ENCODE measurements around the gene LRFN4.

Gene LRFN4

DNA sequence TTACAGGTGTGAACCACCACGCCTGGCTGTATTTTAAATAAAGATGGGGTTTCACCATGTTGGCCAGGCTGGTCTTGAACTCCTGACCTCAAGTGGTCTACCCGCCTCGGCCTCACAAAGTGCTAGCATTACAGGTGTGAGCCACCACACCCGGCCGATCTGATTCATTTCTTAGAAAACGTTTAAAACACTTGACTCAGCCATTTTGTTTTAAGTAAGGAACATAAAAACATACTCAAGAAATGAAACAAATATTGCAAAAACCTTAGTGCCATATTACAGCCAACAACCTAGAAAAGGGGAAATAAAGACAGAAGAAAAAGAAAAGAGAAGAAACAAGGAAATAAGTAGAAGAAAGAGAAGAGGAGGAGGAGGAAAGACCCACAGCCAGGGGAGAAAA is 17.4 kb downstream of the LRFN4 start:
- DNase-seq = no peak

DNA sequence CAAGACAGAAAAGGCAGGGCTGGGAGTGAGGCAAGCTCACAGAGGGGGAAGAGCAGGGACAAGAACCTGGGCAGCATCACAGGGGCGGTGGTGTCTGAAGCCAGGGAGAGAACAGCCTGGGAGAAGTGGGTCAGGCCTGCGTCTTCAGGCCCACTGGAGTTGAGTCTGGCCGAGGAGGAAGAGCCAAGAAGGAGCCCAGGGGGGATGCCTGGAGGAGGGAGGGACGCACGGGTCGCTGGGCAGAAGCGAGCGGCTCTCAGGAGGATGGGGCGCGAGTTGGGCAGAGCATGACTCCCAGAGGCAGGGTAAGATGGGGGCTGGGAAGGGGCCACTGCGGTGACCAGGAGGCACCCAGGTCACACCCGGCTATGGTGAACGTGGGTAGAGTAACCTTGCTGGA is 18.5 kb downstream of the LRFN4 start:
- DNase-seq = no peak

GRCh38 chr11:66877588-66878385 is 20.9 kb downstream of the LRFN4 start:
- DNase-seq = no peak

DNA sequence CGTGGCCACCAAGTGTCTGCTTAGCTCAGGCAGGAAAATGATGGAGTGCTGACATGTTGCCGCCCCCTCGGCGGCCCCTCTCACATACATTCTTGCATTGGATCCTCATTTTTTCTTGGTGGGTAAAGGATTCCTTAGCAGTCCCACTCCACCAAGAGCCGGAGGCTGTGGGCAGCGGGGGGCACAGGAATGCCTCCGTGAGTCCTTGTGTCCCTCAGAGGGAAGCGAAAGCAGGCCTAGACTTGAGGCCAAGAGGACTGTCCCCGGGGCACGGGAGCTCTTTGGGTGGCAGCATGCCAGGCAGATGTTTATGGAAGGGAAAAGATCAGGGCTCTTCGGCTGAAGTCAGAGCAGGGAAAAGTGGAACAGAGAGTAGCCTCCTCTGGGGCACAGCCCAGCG is 21.6 kb downstream of the LRFN4 start:
- no peak for DNase-seq

- no peak for DNase-seq
Measured at GRCh38 chr11:66879000-66879399, 22.1 kb downstream of the LRFN4 start.

DNA sequence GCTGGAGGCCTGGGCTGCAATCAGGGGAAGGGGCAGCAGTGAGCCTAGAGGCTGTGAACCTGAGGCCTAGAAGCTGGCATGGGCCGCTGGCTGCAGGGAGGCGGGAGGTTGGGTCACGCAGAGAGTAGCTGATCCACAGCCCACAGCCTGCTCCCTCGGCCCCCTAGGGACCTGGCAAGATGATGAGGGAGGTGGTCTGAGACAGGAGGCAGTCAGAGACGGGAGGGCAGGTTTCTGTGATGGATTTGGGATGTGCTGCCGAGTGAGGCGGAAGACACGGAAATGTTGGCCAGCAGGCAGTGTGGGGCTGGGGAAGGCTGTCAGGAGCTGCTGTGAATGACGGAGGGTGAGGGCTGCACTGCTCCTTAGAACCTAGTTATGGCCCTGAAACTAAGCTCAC is 22.7 kb downstream of the LRFN4 start:
- no peak for DNase-seq

DNA sequence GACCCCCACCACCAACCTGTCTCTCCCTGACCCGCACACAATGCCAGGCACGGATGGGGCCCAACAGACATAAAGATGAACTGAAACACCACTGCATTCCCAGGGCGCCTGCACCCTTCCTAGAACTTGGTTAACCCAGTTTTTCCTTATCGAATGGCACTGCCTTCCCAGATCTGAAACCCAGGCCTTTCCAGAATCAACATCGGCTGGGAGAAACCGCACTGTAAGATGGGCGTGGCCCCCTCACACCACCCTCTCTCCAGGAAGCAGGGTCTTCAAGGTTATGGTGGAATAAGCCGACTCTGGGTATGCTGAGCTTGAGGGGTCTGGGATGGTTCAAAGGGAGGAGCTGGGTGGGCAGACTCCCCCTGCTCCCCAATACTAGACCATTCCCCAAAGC is 23.1 kb downstream of the LRFN4 start:
- DNase-seq = no peak

DNA sequence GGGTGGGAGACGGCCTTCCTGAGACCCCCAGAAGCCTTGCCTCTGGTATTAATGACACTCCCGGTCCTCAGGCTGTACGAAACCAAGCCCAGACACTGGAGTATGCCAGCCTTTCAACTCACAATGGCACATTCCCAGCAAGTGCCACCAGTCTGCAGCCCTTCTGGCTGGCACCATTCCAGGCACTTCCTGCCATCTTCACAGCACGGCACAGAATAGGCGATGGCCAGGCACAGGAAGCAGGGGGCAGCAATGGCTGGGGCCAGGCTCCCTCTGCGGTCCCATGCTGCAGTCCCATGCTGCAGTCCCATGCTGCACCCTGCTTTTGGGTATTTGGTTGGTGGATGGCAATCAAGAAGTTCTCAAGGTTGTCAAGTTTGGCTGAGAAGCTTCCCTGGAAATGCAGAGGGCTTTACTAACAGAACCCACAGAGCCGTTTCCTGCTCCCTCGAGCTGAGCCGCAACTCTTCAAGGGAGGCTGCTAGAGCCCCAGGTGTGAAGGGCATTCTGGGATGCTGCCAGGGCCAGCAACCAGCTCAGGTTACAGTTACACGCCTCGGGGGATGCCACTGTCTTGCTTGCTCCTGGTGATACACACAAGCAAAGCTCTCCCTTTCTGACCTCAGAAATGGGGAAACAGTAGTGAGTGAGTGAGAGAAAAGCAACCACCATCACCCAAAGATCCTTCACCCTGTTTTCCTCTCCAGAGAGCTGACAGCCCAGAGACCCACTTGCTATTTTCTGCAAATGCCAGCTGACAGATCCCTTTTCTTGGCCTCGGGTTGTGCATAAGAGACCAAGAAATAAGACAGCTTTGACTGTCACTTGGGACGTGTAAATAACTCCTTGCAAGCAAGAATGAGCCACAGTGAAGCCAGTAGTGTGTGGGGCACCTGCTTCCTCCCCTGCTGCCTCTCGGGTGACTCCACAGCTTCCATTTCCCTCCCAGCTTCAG is 23.9 kb downstream of the LRFN4 start:
- no peak for DNase-seq

GRCh38 chr11:66881451-66881835 is 24.6 kb downstream of the LRFN4 start:
- DNase-seq = no peak

DNA sequence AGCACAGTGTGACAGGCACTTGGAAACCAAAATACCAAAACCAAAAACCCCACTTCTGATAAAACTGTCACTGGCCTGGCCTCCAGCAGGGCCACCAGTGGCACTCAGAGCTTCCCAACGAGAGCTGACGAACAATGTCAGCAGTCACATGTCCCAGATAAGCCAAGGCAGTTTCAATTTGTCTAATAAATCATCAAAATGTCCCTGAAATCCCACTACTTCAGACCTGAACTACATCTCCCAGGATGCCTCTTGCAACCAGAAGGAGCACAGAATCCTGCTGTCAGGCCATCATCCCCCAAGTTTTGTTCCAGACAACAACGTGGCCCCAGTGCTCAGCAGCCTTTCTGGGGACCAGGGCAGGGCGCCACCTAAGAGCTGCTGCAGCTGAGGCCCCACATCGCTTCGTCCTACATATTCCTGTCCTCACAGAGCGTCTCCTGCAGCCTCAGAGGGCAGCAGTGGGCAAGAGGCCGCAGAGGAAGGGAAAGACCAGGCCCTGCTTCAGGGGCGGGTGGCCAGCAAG is 25.1 kb downstream of the LRFN4 start:
- no peak for DNase-seq

DNA sequence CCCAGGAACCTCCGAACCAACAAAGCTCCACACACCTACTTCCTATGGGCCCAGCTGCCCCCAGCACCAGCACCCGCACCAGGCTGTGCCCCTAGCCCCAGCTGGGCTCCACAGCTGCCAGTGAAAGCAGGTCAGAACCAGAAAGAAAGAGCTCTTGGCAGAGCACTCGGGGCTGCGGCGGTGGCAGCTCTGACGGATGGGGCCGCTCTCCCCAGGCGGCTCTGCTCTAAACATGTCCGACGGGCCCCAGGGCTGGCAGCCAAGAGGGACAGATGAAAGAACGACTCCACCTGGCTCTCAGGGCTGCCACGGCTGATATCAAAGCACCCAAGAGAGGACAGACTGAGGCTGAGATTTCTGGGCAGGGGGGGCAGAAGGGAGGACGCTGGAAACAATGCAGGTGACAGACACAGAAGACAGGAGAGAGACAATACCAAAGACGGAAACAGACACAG is 25.7 kb downstream of the LRFN4 start:
- no peak for DNase-seq

GRCh38 chr11:66883016-66883965 is 26.4 kb downstream of the LRFN4 start:
- DNase-seq = no peak

DNA sequence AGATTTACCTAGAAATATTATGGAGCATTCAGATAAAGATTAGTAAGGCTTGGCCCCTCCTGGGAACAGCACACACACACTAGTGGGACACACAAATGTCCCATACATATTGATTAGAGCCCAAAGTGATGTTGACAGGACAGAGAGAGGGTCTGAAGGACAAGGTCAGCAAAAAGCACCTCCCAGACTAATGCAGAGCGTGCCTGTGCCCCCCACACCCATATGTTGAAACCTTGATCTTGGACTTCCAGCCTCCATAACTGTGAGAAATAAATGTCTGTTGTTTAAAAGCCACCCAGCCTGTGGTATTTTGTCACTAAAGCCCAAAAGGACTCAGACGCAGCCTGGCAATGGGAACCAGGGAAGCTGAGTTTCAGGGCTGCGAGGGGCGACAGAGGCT is 27.6 kb downstream of the LRFN4 start:
- DNase-seq = no peak

- DNase-seq = no peak
Measured at GRCh38 chr11:66885469-66885868, 28.6 kb downstream of the LRFN4 start.

GRCh38 chr11:66885950-66886440 is 29.1 kb downstream of the LRFN4 start:
- no peak for DNase-seq

- no peak for DNase-seq
Measured at GRCh38 chr11:66886671-66887221, 29.9 kb downstream of the LRFN4 start.

DNA sequence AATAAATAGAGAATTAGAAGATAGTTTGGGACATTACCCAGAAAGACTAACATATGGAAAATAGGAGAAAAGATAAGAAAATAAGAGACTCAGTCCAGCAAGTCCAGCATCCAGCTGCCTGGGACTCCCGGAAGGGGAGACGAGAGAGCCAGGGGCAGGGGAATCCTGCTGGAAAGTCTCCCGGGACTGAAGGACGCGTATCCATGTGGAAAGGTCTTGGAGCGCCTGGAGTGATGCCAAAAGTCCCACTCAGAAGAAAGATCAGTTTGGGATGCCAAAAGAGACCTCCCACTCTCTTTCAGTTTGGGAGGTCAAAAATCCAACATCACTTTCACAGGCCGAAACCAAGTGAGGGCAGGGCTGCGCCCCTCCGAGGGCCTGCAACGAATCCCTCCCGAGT is 30.7 kb downstream of the LRFN4 start:
- DNase-seq = no peak

DNA sequence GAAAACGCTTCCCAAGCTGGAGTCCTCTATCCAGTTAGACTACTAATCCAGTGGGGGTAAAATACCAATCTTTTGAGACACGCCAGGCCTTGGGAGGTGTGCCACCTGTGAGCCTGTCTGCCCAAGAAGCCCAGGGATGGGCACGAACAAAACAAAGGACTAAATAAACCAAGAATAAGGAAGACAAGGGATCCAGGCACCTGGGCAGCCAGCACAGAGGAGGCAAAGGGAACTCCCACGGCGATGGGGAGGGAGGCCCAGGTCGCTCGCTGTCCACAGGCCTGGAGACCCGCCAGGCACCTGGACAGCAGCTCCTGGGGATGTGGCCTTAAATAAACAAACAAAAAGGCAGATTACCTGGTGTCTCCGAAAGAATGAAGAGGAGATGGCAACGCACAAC is 31.4 kb downstream of the LRFN4 start:
- no peak for DNase-seq

- DNase-seq = no peak
Measured at GRCh38 chr11:66889960-66890359, 33.1 kb downstream of the LRFN4 start.

GRCh38 chr11:66891851-66892660 is 35.2 kb downstream of the LRFN4 start:
- DNase-seq = no peak

- no peak for DNase-seq
Measured at GRCh38 chr11:66892911-66893310, 36.0 kb downstream of the LRFN4 start.

Data from NCI-H1048 (cell line).